Activated CD4-positive, alpha-beta T cell treated with anti-CD3 and anti-CD28 coated beads, Interleukin-2, Interleukin-4, amounts not matched to agents 100 ng/mL and 50 ng/mL, durations not matched to agents 16 hours and 8 hours (primary cell): ENCODE data around the gene LMCD1.

Experiments used
- DNase-seq: peaks from one replicate; pipeline ENCODE4 v3.0.0-alpha.2; 2020; ENCODE audit warnings: low spot score

LMCD1 gene

GRCh38 chr3:8505621-8506020, 4.0 kb downstream of the LMCD1 start:
- DNase-seq, result no peak

GRCh38 chr3:8506571-8507061, 5.0 kb downstream of the LMCD1 start:
- no peak for DNase-seq

- DNase-seq, result no peak
Observed at GRCh38 chr3:8507496-8507895, 5.9 kb downstream of the LMCD1 start.

GRCh38 chr3:8509961-8510360, 8.3 kb downstream of the LMCD1 start:
- no peak for DNase-seq

GRCh38 chr3:8512234-8512633, 10.6 kb downstream of the LMCD1 start:
- DNase-seq, result no peak

GRCh38 chr3:8516047-8516661, 14.5 kb downstream of the LMCD1 start:
- no peak for DNase-seq

GRCh38 chr3:8516783-8517182, 15.2 kb downstream of the LMCD1 start:
- no peak for DNase-seq

GRCh38 chr3:8517487-8517886, 15.9 kb downstream of the LMCD1 start:
- DNase-seq, result no peak

- DNase-seq, result no peak
Observed at GRCh38 chr3:8518138-8518537, 16.5 kb downstream of the LMCD1 start.

- no peak for DNase-seq
Observed at GRCh38 chr3:8519156-8519555, 17.5 kb downstream of the LMCD1 start.

- DNase-seq, result no peak
Observed at GRCh38 chr3:8519774-8520448, 18.3 kb downstream of the LMCD1 start.

- DNase-seq, result no peak
Observed at GRCh38 chr3:8520816-8521403, 19.3 kb downstream of the LMCD1 start.

GRCh38 chr3:8523041-8523440, 21.4 kb downstream of the LMCD1 start:
- DNase-seq, result no peak

- no peak for DNase-seq
Observed at GRCh38 chr3:8524249-8524648, 22.6 kb downstream of the LMCD1 start.

GRCh38 chr3:8524656-8525399, 23.2 kb downstream of the LMCD1 start:
- peak; percentile 6 for DNase-seq

- DNase-seq, result no peak
Observed at GRCh38 chr3:8525893-8526292, 24.3 kb downstream of the LMCD1 start.

GRCh38 chr3:8529181-8529637, 27.6 kb downstream of the LMCD1 start:
- no peak for DNase-seq

- DNase-seq, result no peak
Observed at GRCh38 chr3:8529738-8530525, 28.3 kb downstream of the LMCD1 start.

- DNase-seq, result no peak
Observed at GRCh38 chr3:8530581-8530980, 29.0 kb downstream of the LMCD1 start.

GRCh38 chr3:8532251-8532871, 30.7 kb downstream of the LMCD1 start:
- DNase-seq, result no peak
